OCI-LY3 (cell line): ENCODE measurements around the gene POLD2.

Experiments used
- H2AFZ ChIP-seq: fragments of 200-600, 300-600 bp; shearing (Covaris generic); 2 replicates; pipeline ENCODE4 v1.6.0; 2014; ENCODE audit warnings: antibody characterized with exemption, low read depth, low read length
- H3K27ac ChIP-seq: fragments of 200-600, 300-600 bp; sonication (generic); 2 replicates; pipeline ENCODE4 v1.5.1; 2014; ENCODE audit warnings: mild to moderate bottlenecking, low read length, moderate library complexity, mixed read lengths
- H3K27me3 ChIP-seq: fragments of 200-600, 300-600 bp; sonication (generic); 2 replicates; pipeline ENCODE4 v1.6.1; 2014; ENCODE audit warnings: low read depth, low read length, mixed read lengths
- H3K36me3 ChIP-seq: fragments of 200-600, 300-600 bp; sonication (generic); replicated peaks from 2 replicates; pipeline ENCODE3; 2014; ENCODE audit warnings: low read depth, low read length, mixed read lengths
- H3K4me1 ChIP-seq: fragments of 300-600, 200-600 bp; sonication (generic); 2 replicates; pipeline ENCODE4 v1.6.1; 2014; ENCODE audit warnings: low read length, mixed read lengths
- H3K4me2 ChIP-seq: fragments of 200-600, 300-600 bp; sonication (generic); 2 replicates; pipeline ENCODE4 v1.6.1; 2014; ENCODE audit warnings: low read length, mixed read lengths
- H3K4me3 ChIP-seq: fragments of 300-600, 200-600 bp; sonication (generic); 2 replicates; pipeline ENCODE4 v1.5.1; 2014; ENCODE audit warnings: antibody characterized with exemption, mild to moderate bottlenecking, low read length, moderate library complexity
- H3K79me2 ChIP-seq: fragments of 300-600, 200-600 bp; shearing (Covaris generic); 2 replicates; pipeline ENCODE4 v1.6.1; 2014; ENCODE audit warnings: mild to moderate bottlenecking, low read length, mixed read lengths
- H3K9ac ChIP-seq: fragments of 300-600, 200-600 bp; shearing (Covaris generic); 2 replicates; pipeline ENCODE4 v1.6.0; 2014; ENCODE audit warnings: mild to moderate bottlenecking, low read length, moderate library complexity
- H3K9me3 ChIP-seq: fragments of 200-600, 300-600 bp; shearing (Covaris generic); 2 replicates; pipeline ENCODE4 v1.6.1; 2014; ENCODE audit warnings: low read length, mixed read lengths; ENCODE audit not compliant: insufficient read depth
- H4K20me1 ChIP-seq: fragments of 200-600, 300-600 bp; sonication (generic); 2 replicates; pipeline ENCODE4 v1.6.1; 2016; ENCODE audit warnings: low read length, mixed read lengths; ENCODE audit not compliant: insufficient read depth
- EZH2phosphoT487 ChIP-seq: fragments of 200-600 bp; shearing (Covaris generic); IDR thresholded peaks from 2 replicates; pipeline ENCODE4 v1.6.1; 2018; ENCODE audit warnings: antibody characterized with exemption, mixed run types, low read depth
- TF ChIP-seq, protein P1 (sequence below): fragments of 200-600, 300-600 bp; sonication (generic); IDR thresholded peaks from 2 replicates; pipeline ENCODE4 v1.5.1; 2014; ENCODE audit warnings: antibody characterized with exemption, low read length, low read depth

POLD2 gene

DNA sequence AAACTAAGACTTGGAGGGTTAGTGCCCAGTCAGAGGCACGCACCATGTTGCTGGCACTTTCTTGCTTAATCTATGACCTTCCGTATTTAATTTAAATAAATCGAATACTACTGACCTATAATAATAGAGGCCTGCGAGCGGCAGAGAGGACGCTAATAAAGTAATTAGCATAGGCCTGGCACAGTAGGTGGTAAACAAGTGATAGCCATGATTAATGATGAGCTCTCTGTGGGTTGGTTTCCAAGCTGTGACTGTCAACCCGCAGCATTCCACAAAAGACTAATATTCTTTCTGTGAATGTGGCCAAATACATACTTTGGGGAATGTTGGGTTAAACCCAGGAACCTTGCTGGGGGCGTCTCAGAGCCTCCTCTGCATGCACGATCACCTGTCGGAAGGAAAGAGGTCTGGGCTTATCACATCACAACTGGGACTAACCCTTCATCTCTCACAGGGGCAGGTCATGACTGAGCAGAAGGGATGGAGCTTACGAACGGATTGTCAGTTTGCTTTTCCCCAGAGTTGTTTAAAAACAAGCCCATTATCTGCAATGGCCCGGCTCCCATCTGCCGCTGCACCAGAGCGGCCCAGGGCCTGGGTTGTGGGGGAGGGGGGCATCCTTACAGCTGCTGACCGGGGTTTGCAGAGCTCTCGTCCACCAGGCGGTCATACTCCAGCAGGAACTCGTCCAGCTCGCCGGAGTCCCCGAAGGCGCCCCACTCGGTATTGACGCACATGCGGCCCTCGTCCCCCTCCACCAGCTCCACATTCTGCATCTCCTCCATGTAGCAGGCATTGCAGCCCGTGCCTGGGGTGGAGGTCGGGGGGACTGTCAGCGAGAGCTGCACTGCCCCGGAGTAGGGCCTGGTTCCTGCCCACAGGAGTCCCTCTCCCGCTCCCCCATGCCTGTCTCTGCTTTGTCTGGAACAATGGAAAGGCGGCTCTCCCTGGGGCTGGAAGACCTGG is 24.0 kb upstream of the POLD2 start:
- TF ChIP-seq EZH2phosphoT487, result no peak
- TF ChIP-seq, protein P1, sequence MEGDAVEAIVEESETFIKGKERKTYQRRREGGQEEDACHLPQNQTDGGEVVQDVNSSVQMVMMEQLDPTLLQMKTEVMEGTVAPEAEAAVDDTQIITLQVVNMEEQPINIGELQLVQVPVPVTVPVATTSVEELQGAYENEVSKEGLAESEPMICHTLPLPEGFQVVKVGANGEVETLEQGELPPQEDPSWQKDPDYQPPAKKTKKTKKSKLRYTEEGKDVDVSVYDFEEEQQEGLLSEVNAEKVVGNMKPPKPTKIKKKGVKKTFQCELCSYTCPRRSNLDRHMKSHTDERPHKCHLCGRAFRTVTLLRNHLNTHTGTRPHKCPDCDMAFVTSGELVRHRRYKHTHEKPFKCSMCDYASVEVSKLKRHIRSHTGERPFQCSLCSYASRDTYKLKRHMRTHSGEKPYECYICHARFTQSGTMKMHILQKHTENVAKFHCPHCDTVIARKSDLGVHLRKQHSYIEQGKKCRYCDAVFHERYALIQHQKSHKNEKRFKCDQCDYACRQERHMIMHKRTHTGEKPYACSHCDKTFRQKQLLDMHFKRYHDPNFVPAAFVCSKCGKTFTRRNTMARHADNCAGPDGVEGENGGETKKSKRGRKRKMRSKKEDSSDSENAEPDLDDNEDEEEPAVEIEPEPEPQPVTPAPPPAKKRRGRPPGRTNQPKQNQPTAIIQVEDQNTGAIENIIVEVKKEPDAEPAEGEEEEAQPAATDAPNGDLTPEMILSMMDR, result no peak
- Histone ChIP-seq H3K79me2 (no peaks in the 10 kb centered on the region), H3K9ac (no peak overlapping the region), H3K4me3 (no peak overlapping the region), H3K27me3 (no peaks in the 10 kb centered on the region), H3K36me3 (no peaks in the 10 kb centered on the region), H2AFZ (no peak overlapping the region), H3K4me1 (peaks cover 37% of the 10 kb centered on the region), H3K4me2 (no peak overlapping the region), H3K9me3 (no peaks in the 10 kb centered on the region), H3K27ac (no peak overlapping the region), H4K20me1 (no peaks in the 10 kb centered on the region)

DNA sequence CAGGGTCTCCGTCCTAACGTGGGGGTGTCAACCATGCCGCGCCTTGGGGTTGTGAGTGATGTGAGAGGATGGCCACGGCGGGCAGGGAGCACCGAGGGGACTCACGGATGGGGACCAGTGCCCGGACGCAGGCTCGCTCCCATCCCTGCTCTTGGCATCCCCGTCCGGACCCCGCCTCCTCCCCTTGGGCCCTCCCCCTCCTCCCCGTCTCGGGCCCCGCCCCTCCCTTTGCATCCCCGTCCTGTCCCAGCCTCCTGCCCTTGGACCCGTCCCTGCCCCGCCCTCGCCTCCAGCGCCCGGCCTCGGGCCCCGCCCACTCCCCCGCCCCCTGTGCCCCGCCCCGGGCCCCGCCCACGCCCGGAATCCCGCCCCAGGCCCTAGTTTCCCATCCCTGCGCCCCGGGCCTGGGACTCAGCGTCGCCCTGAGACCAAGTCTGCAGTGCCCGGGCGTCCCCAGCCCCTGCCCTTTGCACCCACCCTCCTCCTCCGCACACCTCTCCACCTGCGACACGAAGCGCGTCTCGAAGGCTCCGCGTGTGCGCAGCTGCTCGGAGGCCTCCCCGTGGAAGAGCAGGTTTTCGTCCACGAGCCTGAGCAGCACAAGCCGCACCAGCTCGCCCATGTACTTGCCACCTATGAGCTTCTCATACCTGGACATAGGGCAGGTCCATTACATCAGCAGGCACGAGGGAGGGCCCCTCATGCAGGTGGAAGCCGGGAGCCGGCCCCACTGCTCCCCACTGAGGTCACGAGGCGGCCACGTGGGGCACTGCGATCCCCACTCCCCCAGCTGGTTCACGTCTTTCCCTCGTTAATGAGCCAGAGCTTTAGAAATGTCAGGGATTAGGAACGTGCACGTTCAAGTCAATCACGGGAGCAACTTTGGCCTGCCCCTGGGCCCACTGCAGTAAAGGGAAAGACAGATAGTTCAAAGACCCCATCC is 22.9 kb upstream of the POLD2 start:
- no peak for TF ChIP-seq EZH2phosphoT487
- TF ChIP-seq, protein P1, result no peak
- Histone ChIP-seq H3K27me3 (no peaks in the 10 kb centered on the region), H3K79me2 (no peaks in the 10 kb centered on the region), H3K9me3 (no peaks in the 10 kb centered on the region), H3K4me1 (peaks cover 26% of the 10 kb centered on the region), H3K27ac (no peak overlapping the region), H2AFZ (no peak overlapping the region), H3K4me3 (no peak overlapping the region), H3K36me3 (no peaks in the 10 kb centered on the region), H3K9ac (no peak overlapping the region), H3K4me2 (no peak overlapping the region), H4K20me1 (no peaks in the 10 kb centered on the region)

DNA sequence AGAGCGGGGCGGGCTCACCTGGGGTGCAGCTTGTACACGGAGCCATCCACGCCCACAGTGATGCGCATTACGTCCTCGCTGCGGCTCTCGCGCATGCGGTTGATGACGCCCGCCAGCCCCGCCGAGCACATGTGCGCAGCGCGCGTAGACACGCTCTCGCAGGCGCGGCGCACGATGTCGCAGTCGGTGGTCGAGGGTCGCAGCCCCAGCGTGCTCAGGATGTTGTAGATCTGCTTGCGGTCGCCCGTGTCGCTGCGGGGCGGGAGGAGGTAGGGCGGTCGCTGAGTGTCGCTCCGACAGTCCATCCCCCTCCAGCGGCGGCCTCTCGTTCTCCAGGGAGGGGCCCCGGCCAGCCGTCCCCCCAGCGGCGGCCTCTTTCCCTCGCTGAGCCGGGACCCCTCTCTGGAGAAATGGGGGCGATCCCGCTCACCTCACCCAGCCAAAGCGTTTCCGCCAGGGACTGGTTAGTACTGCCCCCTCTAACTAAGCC is 22.2 kb upstream of the POLD2 start:
- Histone ChIP-seq H3K27me3 (no peaks in the 10 kb centered on the region), H3K4me1 (peaks cover 19% of the 10 kb centered on the region), H3K27ac (no peak overlapping the region), H3K36me3 (no peaks in the 10 kb centered on the region), H4K20me1 (no peaks in the 10 kb centered on the region), H3K4me3 (no peak overlapping the region), H3K9me3 (no peaks in the 10 kb centered on the region), H3K79me2 (no peaks in the 10 kb centered on the region), H2AFZ (no peak overlapping the region), H3K9ac (no peak overlapping the region), H3K4me2 (no peak overlapping the region)
- TF ChIP-seq EZH2phosphoT487, result no peak
- TF ChIP-seq, protein P1, result no peak
